Right lung (tissue), 5 donors: ENCODE measurements around the gene CAPN14. TPM values are rescaled to one million over a fixed set of nuclear protein-coding genes. Genes with fewer than 3 reads are reported as not detected.

ENCODE experiments used
- DNase-seq, 2 donors: peaks; one replicate each; pipeline ENCODE4 v3.0.0-alpha.2; 2013
- polyA plus RNA-seq, 5 donors: library from polyadenylated mRNA; unstranded; fragments of 120-200 nt; gene quantifications; one replicate each; pipeline versions ENCODE4 v1.2.1 to v1.2.3, GENCODE V29; 2013; ENCODE audit warnings: inconsistent platforms in 1 of 5, low replicate concordance in 1 of 5; ENCODE audit not compliant: insufficient read length in 5 of 5, insufficient read depth in 1 of 5

CAPN14 gene
- polyA plus RNA-seq, 5 donors, result 0.19 to 0.27 (median 0.26) TPM

GRCh38 chr2:31241625-31242270 lies 24.4 kb upstream of the CAPN14 start:
- no peak for DNase-seq

- no peak for DNase-seq
Measured at GRCh38 chr2:31240381-31241365, 23.4 kb upstream of the CAPN14 start.

GRCh38 chr2:31239593-31240177 lies 22.4 kb upstream of the CAPN14 start:
- DNase-seq, result no peak

GRCh38 chr2:31238906-31239592 lies 21.7 kb upstream of the CAPN14 start:
- DNase-seq, result no peak

- DNase-seq, result no peak
Measured at GRCh38 chr2:31238126-31238905, 21.0 kb upstream of the CAPN14 start.

GRCh38 chr2:31237348-31238017 lies 20.2 kb upstream of the CAPN14 start:
- no peak for DNase-seq

- DNase-seq, result no peak
Measured at GRCh38 chr2:31236433-31237205, 19.3 kb upstream of the CAPN14 start.

- no peak for DNase-seq
Measured at GRCh38 chr2:31235504-31235902, 18.2 kb upstream of the CAPN14 start.

- no peak for DNase-seq
Measured at GRCh38 chr2:31234683-31235503, 17.6 kb upstream of the CAPN14 start.

- DNase-seq, result peak; percentile 83 to 85
Measured at GRCh38 chr2:31233741-31234682, 16.7 kb upstream of the CAPN14 start, which contains the start of gene EHD3. EHD3 (plus strand) TSS chr2:31234152; CDS start chr2:31234622, 470 bp downstream.

- no peak for DNase-seq
Measured at GRCh38 chr2:31233231-31233630, 15.9 kb upstream of the CAPN14 start.

- no peak for DNase-seq
Measured at GRCh38 chr2:31232586-31232985, 15.3 kb upstream of the CAPN14 start.

- no peak for DNase-seq
Measured at GRCh38 chr2:31231571-31232302, 14.4 kb upstream of the CAPN14 start.

- no peak for DNase-seq
Measured at GRCh38 chr2:31230751-31231150, 13.4 kb upstream of the CAPN14 start.

GRCh38 chr2:31228717-31229116 lies 11.4 kb upstream of the CAPN14 start:
- DNase-seq, result no peak

- DNase-seq, result no peak
Measured at GRCh38 chr2:31227711-31228125, 10.4 kb upstream of the CAPN14 start.

GRCh38 chr2:31227110-31227509 lies 9.8 kb upstream of the CAPN14 start:
- DNase-seq, result no peak
